ENCODE data around the gene ARFGEF2. TPM values are rescaled to one million over a fixed set of nuclear protein-coding genes. Genes with fewer than 3 reads are reported as not detected.

The ARFGEF2 gene
- total and polyA plus RNA-seq, 2 donors (not counting 3 experiments of a cell fraction or from before 2014, with no cell fraction given): 12.7 to 32.6 TPM

DNA sequence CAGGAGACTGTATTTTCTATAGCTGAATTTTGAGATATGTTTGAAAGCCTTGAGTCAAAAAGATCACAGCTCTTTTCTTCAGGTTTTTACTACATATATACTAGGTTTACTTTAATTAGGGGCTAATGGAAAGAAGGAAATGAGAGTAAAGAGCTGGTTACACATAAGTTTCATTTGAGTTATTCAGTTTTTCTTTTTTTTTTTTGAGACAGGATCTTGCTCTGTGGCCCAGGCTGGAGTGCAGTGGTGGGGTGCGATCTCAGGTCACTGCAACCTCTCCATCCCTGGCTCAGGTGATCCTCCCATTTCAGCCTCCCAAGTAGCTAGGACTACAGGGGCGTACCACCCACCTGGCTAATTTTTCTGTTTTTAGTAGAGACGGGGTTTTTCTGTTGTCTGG lies 4.8 kb downstream of the ARFGEF2 start:
- H3K9ac ChIP-seq (replicated peaks; ENCODE audit: extremely low read depth, insufficient read depth, low read length): no peak overlapping the region
- H3K4me2 ChIP-seq (ENCODE audit: insufficient read depth, low read length): no peak overlapping the region
- peaks cover 67% of the 10 kb centered on the region for H3K4me1 ChIP-seq (ENCODE audit: control insufficient read depth, extremely low read depth, insufficient read depth, low read length)
- H3K9me1 ChIP-seq (replicated peaks; ENCODE audit: control insufficient read depth, extremely low read depth, insufficient read depth, low read length): no peaks in the 10 kb centered on the region
- dilution Hi-C loops (cut with MboI; ENCODE audit: extremely low pct_ligation_motif_present, low sequenced_read_pairs): no loop called here
- no peak for DNase-seq (ENCODE audit: low read depth, low spot score)
- ChIA-PET CTCF (interaction anchor here (1.3 to 1.6 kb wide), 2 partner anchors 21 to 269 kb away, joined by 3 to 8 read pairs; no protein-coding TSS in a partner anchor), POLR2A (no interaction called here)
- no peaks in the 10 kb centered on the region for H4K20me1 ChIP-seq (replicated peaks; ENCODE audit: control insufficient read depth, extremely low read depth, insufficient read depth, low read length)
- H3K27me3 ChIP-seq (ENCODE audit: control insufficient read depth in 2 of 2, insufficient read depth in 2 of 2, low read length in 2 of 2): no peaks in the 10 kb centered on the region
- FAIRE-seq: no peak
- no peak overlapping the region for H2AFZ ChIP-seq (ENCODE audit: low read depth, low read length)
- peaks cover 72% of the 10 kb centered on the region for H3K79me2 ChIP-seq (ENCODE audit: control insufficient read depth, insufficient read depth, low read length)
- no peak overlapping the region for H3K27ac ChIP-seq (ENCODE audit: insufficient read depth, low read depth, low read length)
- TF ChIP-seq MYC (IDR thresholded peaks at IDR 0.05; ENCODE audit: low read depth, low read length): no peak
- TF ChIP-seq, protein P1, sequence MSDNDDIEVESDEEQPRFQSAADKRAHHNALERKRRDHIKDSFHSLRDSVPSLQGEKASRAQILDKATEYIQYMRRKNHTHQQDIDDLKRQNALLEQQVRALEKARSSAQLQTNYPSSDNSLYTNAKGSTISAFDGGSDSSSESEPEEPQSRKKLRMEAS (IDR thresholded peaks at IDR 0.05; ENCODE audit: insufficient read depth, insufficient read length): no peak
- TF ChIP-seq FOS (IDR thresholded peaks at IDR 0.05; ENCODE audit: borderline replicate concordance, insufficient read depth, low read length): no peak
- H3K4me3 ChIP-seq (replicated peaks in 1 of 3; ENCODE audit: insufficient read depth in 1 of 3, low read depth in 1 of 3, low read length in 3 of 3): no peak overlapping the region
- H3K36me3 ChIP-seq (ENCODE audit: control insufficient read depth in 2 of 2, extremely low read depth in 1 of 2, insufficient read depth in 2 of 2, low read length in 2 of 2): no peaks in the 10 kb centered on the region
- no TSS peak for BruUV-seq (replicated peaks)
- no peaks in the 10 kb centered on the region for H3K9me3 ChIP-seq (replicated peaks; ENCODE audit: control insufficient read depth, insufficient read depth, low read length)
- intact Hi-C loops (cut with micrococcal nuclease): loop anchor here (5.0 to 10.0 kb wide), 2 partner anchors 121 to 1611 kb away; partner anchors contain the start of gene CSE1L

DNA sequence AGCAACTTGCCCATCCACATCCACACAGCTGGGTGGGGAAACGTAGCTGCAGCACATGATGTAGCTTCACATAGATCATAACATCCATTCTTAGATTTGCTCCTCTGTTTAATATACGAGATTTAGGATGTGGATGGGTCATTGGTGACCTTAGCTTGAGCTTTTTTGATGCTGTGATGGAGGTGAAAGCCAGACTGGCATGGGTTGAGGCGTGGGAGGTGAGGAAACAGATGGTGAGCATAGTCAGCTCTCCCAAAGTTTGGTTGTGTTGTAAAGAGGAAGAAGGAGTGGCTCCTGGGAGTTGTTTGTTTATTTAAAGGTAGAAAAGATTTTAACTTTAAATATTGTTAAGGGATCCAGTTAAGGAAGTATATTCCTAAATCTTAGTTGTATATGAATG lies 5.3 kb downstream of the ARFGEF2 start:
- Histone ChIP-seq H4K20me1 (replicated peaks; ENCODE audit: control insufficient read depth, extremely low read depth, insufficient read depth, low read length) (no peaks in the 10 kb centered on the region), H3K4me2 (ENCODE audit: insufficient read depth, low read length) (peak overlapping the region; percentile 9), H3K27me3 (ENCODE audit: control insufficient read depth in 2 of 2, insufficient read depth in 2 of 2, low read length in 2 of 2) (no peaks in the 10 kb centered on the region), H3K9me3 (replicated peaks; ENCODE audit: control insufficient read depth, insufficient read depth, low read length) (no peaks in the 10 kb centered on the region), H3K36me3 (ENCODE audit: control insufficient read depth in 2 of 2, extremely low read depth in 1 of 2, insufficient read depth in 2 of 2, low read length in 2 of 2) (no peaks in the 10 kb centered on the region), H3K4me1 (ENCODE audit: control insufficient read depth, extremely low read depth, insufficient read depth, low read length) (peaks cover 67% of the 10 kb centered on the region), H3K4me3 (replicated peaks in 1 of 3; ENCODE audit: insufficient read depth in 1 of 3, low read depth in 1 of 3, low read length in 3 of 3) (no peak overlapping the region), H3K9me1 (replicated peaks; ENCODE audit: control insufficient read depth, extremely low read depth, insufficient read depth, low read length) (no peaks in the 10 kb centered on the region), H3K79me2 (ENCODE audit: control insufficient read depth, insufficient read depth, low read length) (peaks cover 76% of the 10 kb centered on the region), H3K9ac (replicated peaks; ENCODE audit: extremely low read depth, insufficient read depth, low read length) (no peak overlapping the region), H3K27ac (ENCODE audit: insufficient read depth, low read depth, low read length) (no peak overlapping the region), H2AFZ (ENCODE audit: low read depth, low read length) (no peak overlapping the region)
- POLR2A ChIA-PET: no interaction called here
- CTCF ChIA-PET: interaction anchor here (1.3 to 1.6 kb wide), 2 partner anchors 22 to 269 kb away, joined by 3 to 8 read pairs; no protein-coding TSS in a partner anchor
- FAIRE-seq (no peak), DNase-seq (ENCODE audit: low read depth, low spot score) (peak; percentile 85)
- BruUV-seq (replicated peaks): no TSS peak
- dilution Hi-C loops (cut with MboI; ENCODE audit: extremely low pct_ligation_motif_present, low sequenced_read_pairs) (no loop called here), intact Hi-C loops (cut with micrococcal nuclease) (loop anchor here (5.0 to 10.0 kb wide), 2 partner anchors 120 to 1612 kb away; partner anchors contain the start of gene CSE1L)
- TF ChIP-seq MYC (IDR thresholded peaks at IDR 0.05; ENCODE audit: low read depth, low read length) (no peak), GATA2 (IDR thresholded peaks at IDR 0.05; ENCODE audit: insufficient read depth, insufficient read length, low read depth, low read length) (peak; percentile 7)
